Skeletal muscle satellite cell (primary cell): ENCODE results near the gene CHST11.

Experiments used
- H3K27me3 ChIP-seq: 2 replicates; pipeline ENCODE4 v1.7.0; 2013; ENCODE audit warnings: low read length; ENCODE audit not compliant: control insufficient read depth, insufficient read depth
- H3K36me3 ChIP-seq: 2 replicates; pipeline ENCODE4 v1.7.0; 2013; ENCODE audit warnings: mild to moderate bottlenecking, control low read depth, low read length; ENCODE audit not compliant: insufficient read depth
- H3K4me1 ChIP-seq: 2 replicates; pipeline ENCODE4 v1.7.0; 2013; ENCODE audit warnings: low read length; ENCODE audit not compliant: control insufficient read depth, insufficient read depth
- H3K4me2 ChIP-seq: 2 replicates; pipeline ENCODE4 v1.7.0; 2013; ENCODE audit warnings: mild to moderate bottlenecking, low read length
- H3K4me3 ChIP-seq: 2 replicates; pipeline ENCODE4 v1.7.0; 2013; ENCODE audit warnings: low read length
- H3K9ac ChIP-seq: 2 replicates; pipeline ENCODE4 v1.7.0; 2013; ENCODE audit warnings: mild to moderate bottlenecking, low read depth, low read length, moderate library complexity
- H3K9me3 ChIP-seq: replicated peaks from 2 replicates; pipeline ENCODE4 v1.7.0; 2013; ENCODE audit warnings: mild to moderate bottlenecking, control low read depth, low read length

Gene CHST11

DNA sequence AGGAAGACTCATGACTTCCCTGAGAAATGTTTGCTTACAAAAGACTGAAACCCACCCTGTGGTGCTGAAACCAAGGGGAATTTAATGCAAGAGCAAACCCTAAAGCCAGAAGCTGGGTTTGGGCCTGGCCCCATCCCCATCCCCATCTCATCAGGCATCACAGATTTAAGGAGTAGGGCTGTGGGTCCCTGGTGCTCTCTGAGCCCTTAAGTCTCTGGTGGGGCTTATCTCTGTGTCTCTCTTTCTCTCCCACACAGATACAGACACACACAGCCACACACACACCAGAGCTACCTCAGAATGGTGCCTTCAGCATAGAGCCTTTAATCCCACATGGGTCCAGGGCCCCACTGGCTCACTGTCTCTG, 264.3 kb downstream of the CHST11 start:
- H3K4me3 ChIP-seq: peak overlapping the region; percentile 53
- H3K36me3 ChIP-seq: no peaks in the 10 kb centered on the region
- peak overlapping the region; percentile 47 for H3K9ac ChIP-seq
- no peaks in the 10 kb centered on the region for H3K9me3 ChIP-seq
- peaks cover 14% of the 10 kb centered on the region for H3K4me1 ChIP-seq
- H3K4me2 ChIP-seq: peak overlapping the region; percentile 79
- H3K27me3 ChIP-seq: no peaks in the 10 kb centered on the region

DNA sequence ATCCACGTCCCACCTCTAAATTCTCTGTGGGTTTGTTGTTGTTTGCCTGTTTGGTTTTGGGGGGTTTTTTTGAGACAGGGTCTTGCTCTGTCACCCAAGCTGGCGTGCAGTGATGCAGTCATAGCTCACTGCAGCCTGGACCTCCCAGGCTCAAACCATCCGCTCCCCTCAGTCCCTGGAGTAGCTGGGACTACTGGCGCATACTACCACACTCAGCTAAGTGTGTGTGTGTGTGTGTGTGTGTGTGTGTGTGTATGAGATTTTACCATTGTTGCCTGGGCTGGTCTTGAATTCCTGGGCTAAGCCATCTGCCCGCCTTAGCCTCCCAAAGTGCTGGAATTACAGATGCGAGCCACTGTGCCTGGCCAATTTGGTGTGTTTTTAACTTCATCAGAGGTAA, 265.2 kb downstream of the CHST11 start:
- Histone ChIP-seq H3K4me2 (no peak overlapping the region), H3K4me3 (no peak overlapping the region), H3K9ac (no peak overlapping the region), H3K27me3 (no peaks in the 10 kb centered on the region), H3K36me3 (no peaks in the 10 kb centered on the region), H3K9me3 (no peaks in the 10 kb centered on the region), H3K4me1 (peaks cover 14% of the 10 kb centered on the region)

DNA sequence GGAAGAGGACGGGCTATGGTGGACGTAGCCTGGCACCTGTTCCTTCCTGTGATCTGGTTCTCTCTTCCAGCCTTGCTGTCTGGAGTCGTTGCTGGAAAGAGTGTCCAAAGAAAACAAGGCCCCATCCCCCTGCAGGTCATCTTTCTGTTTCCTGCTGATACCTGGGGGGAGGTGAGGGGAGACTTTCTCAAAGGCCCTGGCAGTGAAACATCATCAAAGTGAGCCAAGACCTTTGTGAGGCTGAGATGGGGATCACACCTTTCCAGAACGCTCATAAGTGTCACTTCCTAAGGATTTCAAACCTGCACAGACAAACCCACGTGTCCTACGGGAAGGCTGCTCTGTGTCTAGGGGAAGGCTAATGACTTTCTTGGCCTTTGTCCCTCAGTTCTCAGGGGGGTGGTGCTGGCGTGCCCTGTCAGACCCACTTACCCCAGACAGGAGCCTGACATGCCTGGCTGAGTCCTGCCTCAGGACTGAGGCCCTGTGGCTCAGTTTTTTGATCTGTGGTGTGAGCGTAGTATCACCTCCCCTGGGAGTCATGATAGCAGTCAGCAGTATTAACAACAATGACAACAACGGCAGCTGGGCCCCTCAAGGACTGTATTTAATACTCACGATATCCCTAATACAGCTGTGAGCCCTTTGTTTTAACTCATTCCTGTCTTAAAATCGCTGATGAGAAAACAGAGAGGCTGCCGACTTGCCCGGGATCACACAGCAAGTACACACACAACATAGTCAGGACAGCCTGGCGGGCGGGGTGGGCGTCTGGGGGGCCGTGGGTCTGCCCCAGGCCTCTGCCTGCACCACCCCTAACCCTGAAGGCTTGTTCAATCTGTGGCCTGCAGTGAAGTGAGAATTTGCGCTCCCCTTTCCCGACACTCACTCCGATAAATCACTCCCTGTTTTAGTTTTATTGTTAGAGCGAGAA, 266.1 kb downstream of the CHST11 start:
- Histone ChIP-seq H3K4me1 (peaks cover 14% of the 10 kb centered on the region), H3K9ac (no peak overlapping the region), H3K4me2 (no peak overlapping the region), H3K9me3 (no peaks in the 10 kb centered on the region), H3K27me3 (no peaks in the 10 kb centered on the region), H3K36me3 (no peaks in the 10 kb centered on the region), H3K4me3 (no peak overlapping the region)

DNA sequence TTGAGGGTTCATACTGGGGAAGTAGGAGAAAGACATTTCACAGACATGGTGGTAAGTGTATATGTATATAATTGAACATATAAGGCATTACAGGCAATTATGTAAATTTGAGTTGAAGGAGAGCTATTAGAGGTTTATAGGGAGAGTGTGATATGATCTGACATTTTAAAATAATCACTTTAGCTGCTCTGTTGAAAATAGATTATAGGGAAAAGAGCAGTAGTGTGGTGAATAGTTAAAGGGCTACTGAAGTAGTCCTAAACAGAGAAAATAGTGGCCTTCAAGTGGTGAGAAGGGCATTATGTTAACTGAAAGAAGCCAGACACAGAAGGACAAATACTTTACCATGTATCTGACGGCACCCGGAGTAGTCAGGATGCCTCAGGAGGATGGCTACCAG, 267.1 kb downstream of the CHST11 start:
- Histone ChIP-seq H3K36me3 (no peaks in the 10 kb centered on the region), H3K4me2 (no peak overlapping the region), H3K9me3 (no peaks in the 10 kb centered on the region), H3K4me1 (peaks cover 14% of the 10 kb centered on the region), H3K9ac (no peak overlapping the region), H3K4me3 (no peak overlapping the region), H3K27me3 (no peaks in the 10 kb centered on the region)

DNA sequence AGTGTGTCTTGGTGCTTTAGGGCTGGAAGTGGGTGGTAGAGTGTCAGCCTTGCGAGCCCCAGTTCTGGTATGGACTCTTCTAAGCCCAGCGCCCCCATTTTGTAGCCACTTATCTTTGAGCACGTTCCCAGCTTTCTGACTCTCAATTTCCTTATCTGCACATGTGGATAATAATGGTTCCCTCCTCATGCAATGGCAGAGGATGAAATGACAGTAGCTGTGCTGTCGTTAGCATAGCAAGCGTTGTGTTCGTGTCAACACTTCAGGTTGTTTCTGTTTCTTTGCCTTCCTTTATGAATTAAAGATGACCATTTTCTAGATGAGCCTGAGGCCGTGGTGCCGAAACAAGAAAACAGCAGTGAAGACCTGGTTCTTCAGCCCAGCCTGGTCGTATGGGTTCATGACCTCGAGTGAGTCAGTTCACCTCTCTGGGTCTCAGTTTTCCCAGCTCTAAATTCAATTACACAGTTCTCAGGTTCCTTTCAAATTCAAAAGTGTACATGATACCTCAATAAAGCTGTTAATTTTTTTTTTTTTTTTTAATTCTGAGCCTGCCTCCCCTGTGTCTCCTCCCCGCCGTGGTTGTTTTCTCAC, 268.3 kb downstream of the CHST11 start:
- H3K9me3 ChIP-seq: no peaks in the 10 kb centered on the region
- no peak overlapping the region for H3K4me2 ChIP-seq
- H3K27me3 ChIP-seq: no peaks in the 10 kb centered on the region
- peaks cover 12% of the 10 kb centered on the region for H3K4me1 ChIP-seq
- no peaks in the 10 kb centered on the region for H3K36me3 ChIP-seq
- no peak overlapping the region for H3K9ac ChIP-seq
- H3K4me3 ChIP-seq: no peak overlapping the region

DNA sequence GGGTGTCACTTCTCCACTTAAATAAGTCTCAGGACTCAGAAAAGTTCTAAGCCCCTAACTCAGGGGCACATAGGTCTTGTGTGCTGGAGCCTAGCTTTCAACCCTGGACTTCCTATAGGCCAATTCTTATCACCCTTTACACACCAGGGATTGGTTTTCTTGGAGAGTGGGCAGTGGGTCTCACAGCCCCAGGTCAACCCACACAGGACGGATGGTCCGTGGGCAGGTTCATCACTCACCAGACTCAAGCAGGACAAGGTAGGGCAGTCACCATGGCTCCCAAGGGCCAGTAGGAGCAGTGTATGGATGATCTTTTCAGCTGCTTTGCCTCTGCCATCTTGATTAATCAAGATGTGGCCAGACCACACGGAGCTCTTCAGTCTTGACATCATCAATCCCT, 268.9 kb downstream of the CHST11 start:
- Histone ChIP-seq H3K9me3 (no peaks in the 10 kb centered on the region), H3K4me2 (no peak overlapping the region), H3K4me3 (no peak overlapping the region), H3K4me1 (peaks cover 6% of the 10 kb centered on the region), H3K9ac (no peak overlapping the region), H3K27me3 (no peaks in the 10 kb centered on the region), H3K36me3 (no peaks in the 10 kb centered on the region)

DNA sequence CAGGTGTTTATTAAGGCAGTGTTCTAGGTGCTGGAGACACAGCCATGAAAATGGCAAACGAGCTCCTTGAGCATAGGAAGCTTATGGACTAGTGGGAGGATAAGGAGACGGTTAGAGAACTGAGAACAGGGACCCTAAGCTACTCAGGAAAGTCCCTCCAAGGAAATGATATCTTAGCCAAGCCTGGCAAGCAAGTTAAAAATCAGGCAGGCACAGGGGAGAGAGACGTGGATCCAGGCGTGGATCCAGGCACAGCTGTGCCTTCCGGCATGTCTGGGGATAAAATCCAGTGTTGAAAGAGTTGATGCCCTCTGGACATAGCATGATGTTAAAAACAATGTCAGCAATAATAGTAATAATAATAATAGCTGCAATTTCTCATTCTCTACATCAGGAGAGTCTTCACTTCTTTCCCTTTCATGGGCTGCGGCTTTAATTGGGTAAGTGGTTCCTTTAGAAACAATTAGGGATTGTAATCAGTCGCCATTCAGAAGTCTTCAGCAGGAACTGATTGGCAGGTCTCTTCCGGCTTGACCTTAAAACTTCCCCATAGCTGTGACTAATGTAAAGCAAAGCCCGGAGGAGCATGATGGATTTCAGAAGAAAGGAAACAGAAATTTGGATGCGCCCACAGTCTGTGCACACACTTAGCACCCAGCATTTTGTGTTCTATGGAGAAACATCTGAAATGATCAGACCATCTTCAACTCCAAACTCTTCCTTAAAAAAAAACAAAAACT, 271.1 kb downstream of the CHST11 start:
- H3K4me3 ChIP-seq: no peak overlapping the region
- no peaks in the 10 kb centered on the region for H3K4me1 ChIP-seq
- H3K27me3 ChIP-seq: no peaks in the 10 kb centered on the region
- H3K9me3 ChIP-seq: no peaks in the 10 kb centered on the region
- H3K4me2 ChIP-seq: no peak overlapping the region
- H3K9ac ChIP-seq: no peak overlapping the region
- H3K36me3 ChIP-seq: no peaks in the 10 kb centered on the region

DNA sequence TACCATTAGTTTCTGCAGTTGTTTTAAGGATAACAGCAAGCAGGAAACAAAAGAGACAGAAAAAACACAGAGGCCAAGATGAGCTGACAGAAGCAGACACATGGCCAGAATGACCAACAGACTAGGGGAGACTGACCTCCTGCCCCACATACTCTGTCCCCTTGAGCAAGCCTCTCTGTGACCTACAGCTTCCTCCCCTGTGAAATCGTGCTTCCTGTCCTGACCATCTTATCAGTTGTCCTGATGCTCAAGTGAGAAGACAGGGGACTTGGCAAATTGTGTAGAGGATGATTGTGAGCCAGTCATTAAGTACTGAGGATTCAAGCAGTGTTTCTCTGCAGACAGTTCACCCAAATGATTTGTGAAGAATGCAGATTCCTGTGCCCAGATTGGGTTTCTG, 272.3 kb downstream of the CHST11 start:
- Histone ChIP-seq H3K9me3 (no peaks in the 10 kb centered on the region), H3K4me2 (no peak overlapping the region), H3K4me3 (no peak overlapping the region), H3K36me3 (no peaks in the 10 kb centered on the region), H3K4me1 (no peaks in the 10 kb centered on the region), H3K9ac (no peak overlapping the region), H3K27me3 (no peaks in the 10 kb centered on the region)

DNA sequence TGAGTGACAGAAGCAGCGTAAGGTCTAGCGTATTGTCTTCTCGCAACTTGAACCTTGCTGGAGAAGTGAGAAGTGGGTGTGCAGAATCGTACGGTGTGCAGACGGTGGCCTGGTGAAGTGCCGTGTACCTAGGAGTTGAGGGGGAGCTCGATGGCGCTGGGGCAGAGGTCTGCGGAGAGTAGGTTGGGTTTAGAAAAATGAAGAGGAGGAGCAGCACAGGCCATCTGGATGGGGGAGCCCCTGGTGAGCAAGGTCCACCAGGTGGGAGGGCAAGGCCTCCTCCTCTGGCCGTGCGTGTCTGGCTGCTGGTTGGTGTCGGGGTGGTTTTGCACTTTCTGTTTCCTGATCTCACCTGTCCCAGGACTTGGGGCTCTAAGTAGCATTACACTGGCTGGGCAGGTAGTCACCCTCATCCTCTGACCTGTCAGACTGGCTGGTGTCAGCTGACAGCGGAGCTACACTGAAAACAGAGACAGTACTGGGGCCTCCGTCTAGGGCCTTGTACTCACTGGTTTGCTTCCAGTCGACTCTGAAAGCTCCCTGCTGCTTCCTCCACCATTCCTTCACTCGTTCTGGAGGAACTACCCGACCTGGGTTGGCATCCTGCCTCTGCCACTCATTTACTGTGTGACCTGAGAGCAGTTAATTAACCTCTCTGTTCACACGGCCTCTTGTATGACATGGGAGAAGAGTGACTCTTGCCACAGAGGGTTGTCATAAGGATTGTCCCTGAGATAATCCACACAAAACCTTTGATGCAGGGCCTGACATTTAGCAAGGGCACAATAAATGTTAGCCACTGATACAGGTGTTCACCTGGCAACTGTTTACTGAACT, 273.1 kb downstream of the CHST11 start:
- no peaks in the 10 kb centered on the region for H3K9me3 ChIP-seq
- no peak overlapping the region for H3K9ac ChIP-seq
- no peaks in the 10 kb centered on the region for H3K27me3 ChIP-seq
- H3K4me1 ChIP-seq: no peaks in the 10 kb centered on the region
- H3K36me3 ChIP-seq: no peaks in the 10 kb centered on the region
- no peak overlapping the region for H3K4me2 ChIP-seq
- H3K4me3 ChIP-seq: no peak overlapping the region

DNA sequence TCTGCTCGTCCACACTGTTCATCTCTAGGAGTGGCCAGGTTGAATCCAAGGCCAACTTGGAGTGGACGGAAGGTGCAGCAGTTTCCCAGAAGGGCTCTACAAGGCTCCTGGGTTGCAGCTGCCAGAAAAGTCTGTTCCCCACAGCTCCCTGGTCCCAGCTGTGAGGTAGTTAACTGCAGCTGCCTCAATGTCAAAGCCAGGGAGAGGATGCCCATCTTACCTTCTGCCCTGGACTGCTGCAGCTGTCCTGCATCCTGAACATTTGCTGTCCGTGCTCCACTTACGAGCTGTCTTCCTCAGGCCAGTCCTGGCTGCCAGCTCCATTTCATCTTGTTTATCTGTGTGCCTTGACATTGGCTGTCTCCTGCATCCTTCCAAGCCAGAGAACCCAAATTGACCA, 274.0 kb downstream of the CHST11 start:
- no peak overlapping the region for H3K4me3 ChIP-seq
- no peak overlapping the region for H3K4me2 ChIP-seq
- no peaks in the 10 kb centered on the region for H3K27me3 ChIP-seq
- no peak overlapping the region for H3K9ac ChIP-seq
- H3K36me3 ChIP-seq: no peaks in the 10 kb centered on the region
- no peaks in the 10 kb centered on the region for H3K4me1 ChIP-seq
- no peaks in the 10 kb centered on the region for H3K9me3 ChIP-seq

DNA sequence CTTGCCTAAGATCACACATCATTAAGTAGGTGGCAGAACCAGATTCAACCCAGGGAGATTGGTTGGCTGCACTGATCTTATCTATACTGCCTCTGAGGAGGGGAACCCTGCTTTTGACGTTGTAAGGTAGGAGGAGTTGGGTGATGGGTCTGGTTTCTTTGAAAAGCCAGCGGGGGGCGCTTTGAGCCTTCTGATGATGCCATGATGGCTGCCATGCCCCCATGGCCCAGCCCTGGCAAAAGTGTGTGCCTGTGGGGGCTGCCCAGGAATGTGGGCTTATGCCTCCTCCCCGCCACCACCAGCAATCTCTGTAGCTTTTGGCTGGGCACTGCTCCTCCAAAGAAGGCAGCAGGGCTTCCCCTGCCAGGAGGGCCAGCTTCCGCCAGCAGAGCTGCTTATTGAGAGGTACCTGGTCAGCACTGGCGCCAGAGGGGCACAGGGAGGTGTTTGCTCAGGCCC, 277.0 kb downstream of the CHST11 start:
- Histone ChIP-seq H3K27me3 (no peaks in the 10 kb centered on the region), H3K4me1 (no peaks in the 10 kb centered on the region), H3K9ac (no peak overlapping the region), H3K9me3 (no peaks in the 10 kb centered on the region), H3K4me3 (no peak overlapping the region), H3K36me3 (no peaks in the 10 kb centered on the region), H3K4me2 (no peak overlapping the region)
